Lower lobe of right lung (tissue), 2 donors: Measurements from ENCODE around the gene NUP210L. TPM values are rescaled to one million over a fixed set of nuclear protein-coding genes. Genes with fewer than 3 reads are reported as not detected.

Experiments
- ATAC-seq, 2 donors: fragments of 200-7000 bp; cut with Tn5 transposase; one replicate each; pipeline ENCODE4 v1.9.1; 2020 to 2022; ENCODE audit warnings: mild to moderate bottlenecking in 2 of 2, moderate library complexity in 2 of 2
- DNase-seq: peaks from one replicate; pipeline ENCODE4 v3.0.0-alpha.2; 2020
- H3K27ac ChIP-seq: fragments of 200-600 bp; one replicate; pipeline ENCODE4 v1.8.0; 2022
- H3K27me3 ChIP-seq: fragments of 200-600 bp; one replicate; pipeline ENCODE4 v1.8.0; 2022; ENCODE audit warnings: low read depth
- H3K36me3 ChIP-seq: fragments of 200-600 bp; one replicate; pipeline ENCODE4 v1.8.0; 2022; ENCODE audit warnings: mild to moderate bottlenecking
- H3K4me1 ChIP-seq: fragments of 200-600 bp; one replicate; pipeline ENCODE4 v1.8.0; 2022
- H3K4me3 ChIP-seq: fragments of 200-600 bp; one replicate; pipeline ENCODE4 v1.8.0; 2022; ENCODE audit warnings: mild to moderate bottlenecking
- H3K9me3 ChIP-seq: fragments of 200-600 bp; one replicate; pipeline ENCODE4 v1.8.0; 2022
- CTCF ChIP-seq: fragments of 200-600 bp; IDR thresholded peaks from one replicate; pipeline ENCODE4 v1.8.0; 2022; ENCODE audit warnings: antibody characterized with exemption, mild to moderate bottlenecking
- intact Hi-C: fragments of 100-400 bp; cut with DNase I; formaldehyde crosslinking; loops from one replicate; pipeline ENCODE4 v1.11.0; 2022
- total RNA-seq: library from RNA; stranded (reverse); fragmentation: NEBNext Ultra II Directional; extraction: Animal tissue kit (Norgen Biotek cat#: 25700); gene quantifications from one replicate; pipeline ENCODE4 v1.2.1, GENCODE V29; 2021
- donor health status: DM: no; HTN: yes; CAD: no; lungs with severe emphysema.

NUP210L gene
- total RNA-seq, 1 donor from 2014 or later: 1.7 TPM

- no peak overlapping the region for H3K4me3 ChIP-seq
- DNase-seq: no peak
- ATAC-seq: no peak
- peaks cover 22% of the 10 kb centered on the region for H3K4me1 ChIP-seq
- no peak for TF ChIP-seq CTCF
- H3K27ac ChIP-seq: no peak overlapping the region
- no peaks in the 10 kb centered on the region for H3K9me3 ChIP-seq
- H3K36me3 ChIP-seq: peaks cover 77% of the 10 kb centered on the region
- intact Hi-C loops: no loop called here
- no peaks in the 10 kb centered on the region for H3K27me3 ChIP-seq
Observed at GRCh38 chr1:153951183-153951582, 203.7 kb downstream of the NUP210L start.

- no peaks in the 10 kb centered on the region for H3K9me3 ChIP-seq
- peak within 1 kb of the TSS; percentile 88 for H3K4me3 ChIP-seq
- DNase-seq: peak; percentile 89
- peak within 1 kb of the TSS; percentile 93 for H3K27ac ChIP-seq
- TF ChIP-seq CTCF: peak; percentile 92
- peaks cover 66% of the 10 kb centered on the region for H3K36me3 ChIP-seq
- intact Hi-C loops: no loop called here
- peak; percentile 89 to 90 for ATAC-seq
- H3K4me1 ChIP-seq: peaks cover 34% of the 10 kb centered on the region
- H3K27me3 ChIP-seq: no peaks in the 10 kb centered on the region
Observed at GRCh38 chr1:153946622-153947241, 208.1 kb downstream of the NUP210L start, which contains the start of gene DENND4B. TSS of gene DENND4B (minus strand) at chr1:153946718. CDS start at chr1:153944374, 2,344 bp downstream.

GRCh38 chr1:153945795-153946621 is 208.9 kb downstream of the NUP210L start:
- intact Hi-C loops: no loop called here
- no peak for TF ChIP-seq CTCF
- peaks cover 66% of the 10 kb centered on the region for H3K36me3 ChIP-seq

GRCh38 chr1:153945131-153945794 is 209.6 kb downstream of the NUP210L start:
- Histone ChIP-seq H3K4me3 (peak overlapping the region; percentile 88), H3K27ac (peak overlapping the region; percentile 93), H3K36me3 (peaks cover 66% of the 10 kb centered on the region), H3K4me1 (peaks cover 34% of the 10 kb centered on the region), H3K27me3 (no peaks in the 10 kb centered on the region), H3K9me3 (no peaks in the 10 kb centered on the region)
- intact Hi-C loops: no loop called here
- ATAC-seq (peak; percentile 64 to 71), DNase-seq (peak; percentile 83)
- no peak for TF ChIP-seq CTCF

More at GRCh38 chr1:153945795-153946621, 208.9 kb downstream of the NUP210L start:
- peak; percentile 95 for DNase-seq
- H3K4me3 ChIP-seq: peak overlapping the region; percentile 88
- no peaks in the 10 kb centered on the region for H3K27me3 ChIP-seq
- peak overlapping the region; percentile 93 for H3K27ac ChIP-seq
- peak; percentile 89 to 92 for ATAC-seq
- no peaks in the 10 kb centered on the region for H3K9me3 ChIP-seq
- peaks cover 34% of the 10 kb centered on the region for H3K4me1 ChIP-seq

GRCh38 chr1:153944827-153945117 is 210.1 kb downstream of the NUP210L start:
- intact Hi-C loops: no loop called here
- TF ChIP-seq CTCF: no peak
- Histone ChIP-seq H3K4me3 (peak overlapping the region; percentile 88), H3K9me3 (no peaks in the 10 kb centered on the region), H3K27me3 (no peaks in the 10 kb centered on the region), H3K36me3 (peaks cover 66% of the 10 kb centered on the region), H3K4me1 (peaks cover 34% of the 10 kb centered on the region), H3K27ac (peak overlapping the region; percentile 93)
- ATAC-seq (no peak), DNase-seq (no peak)
